HG03457 (cell line): Measurements from ENCODE around the gene TMEM134.
A peak's percentile ranks its signal among the peaks of the same experiment; 100 is the strongest.
"Not testable (repeated sequence)": the region's sequence is repeated elsewhere in the genome, so short reads cannot be mapped to it uniquely, and the experiment has no call there.

Experiments
- ATAC-seq: cut with Tn5 transposase; IDR thresholded peaks from one replicate; pipeline ENCODE4 v1.9.1; 2021; ENCODE audit warnings: moderate number of reproducible peaks; ENCODE audit not compliant: unreplicated experiment

Gene TMEM134

GRCh38 chr11:67468759-67469507, at the start of gene TMEM134:
Gene TMEM134, minus strand, starts transcription at chr11:67469251. Its CDS starts 59 bp downstream, at chr11:67469192.
- no peak for ATAC-seq

GRCh38 chr11:67517784-67518552, 48.9 kb upstream of the TMEM134 start:
- no peak for ATAC-seq

GRCh38 chr11:67516806-67517205, 47.8 kb upstream of the TMEM134 start:
- no peak for ATAC-seq

GRCh38 chr11:67514116-67514515, 45.1 kb upstream of the TMEM134 start:
- no peak for ATAC-seq

GRCh38 chr11:67511558-67511957, 42.5 kb upstream of the TMEM134 start:
- ATAC-seq = not testable (repeated sequence)

- no peak for ATAC-seq
These were observed 40.9 kb upstream of the TMEM134 start for GRCh38 chr11:67510023-67510345.

GRCh38 chr11:67508486-67509121, 39.6 kb upstream of the TMEM134 start:
- peak; percentile 31 for ATAC-seq

- peak; percentile 58 for ATAC-seq
These were observed 38.9 kb upstream of the TMEM134 start, which contains the start of gene CDK2AP2 for GRCh38 chr11:67507864-67508485. Gene CDK2AP2, minus strand, starts transcription at chr11:67508162. Its CDS starts 80 bp downstream, at chr11:67508082.

- no peak for ATAC-seq
These were observed 38.3 kb upstream of the TMEM134 start for GRCh38 chr11:67507242-67507863.

GRCh38 chr11:67506426-67507051, 37.5 kb upstream of the TMEM134 start:
- ATAC-seq = no peak

- ATAC-seq = no peak
These were observed 36.8 kb upstream of the TMEM134 start for GRCh38 chr11:67505605-67506396.

GRCh38 chr11:67504950-67505581, 36.0 kb upstream of the TMEM134 start, which contains the start of gene PITPNM1:
Gene PITPNM1, minus strand, starts transcription at chr11:67505363. Its CDS starts 1,183 bp downstream, at chr11:67504180.
- no peak for ATAC-seq

GRCh38 chr11:67504005-67504949, 35.2 kb upstream of the TMEM134 start:
- no peak for ATAC-seq

- no peak for ATAC-seq
These were observed 34.3 kb upstream of the TMEM134 start for GRCh38 chr11:67503119-67504004.

GRCh38 chr11:67502328-67502979, 33.4 kb upstream of the TMEM134 start:
- no peak for ATAC-seq

GRCh38 chr11:67501854-67502253, 32.8 kb upstream of the TMEM134 start:
- ATAC-seq = no peak
